GM23248 (cell line): ENCODE measurements around the gene ABL1. TPM values are rescaled to one million over a fixed set of nuclear protein-coding genes. Genes with fewer than 3 reads are reported as not detected.
A peak's percentile ranks its signal among the peaks of the same experiment; 100 is the strongest.
"Not testable (repeated sequence)": the region's sequence is repeated elsewhere in the genome, so short reads cannot be mapped to it uniquely, and the experiment has no call there.

Source experiments
- DNase-seq: peaks from one replicate; pipeline ENCODE4 v3.0.0-alpha.2; 2015
- H2AFZ ChIP-seq: fragments of 200-600 bp; sonication (generic); 2 replicates; pipeline ENCODE4 v1.6.1; 2016; ENCODE audit warnings: antibody characterized with exemption
- H3F3A ChIP-seq: fragments of 200-600 bp; sonication (generic); 2 replicates; pipeline ENCODE4 v1.6.1; 2016; ENCODE audit warnings: mild to moderate bottlenecking, antibody characterized with exemption, mixed run types; ENCODE audit not compliant: insufficient read depth
- H3K27ac ChIP-seq: fragments of 200-600 bp; sonication (generic); 2 replicates; pipeline ENCODE4 v1.5.1; 2016; ENCODE audit warnings: mild to moderate bottlenecking
- H3K27me3 ChIP-seq: fragments of 200-600 bp; sonication (generic); replicated peaks from 2 replicates; pipeline ENCODE4 v1.6.1; 2016; ENCODE audit warnings: mild to moderate bottlenecking; ENCODE audit not compliant: insufficient read depth
- H3K36me3 ChIP-seq: fragments of 200-600 bp; sonication (generic); 2 replicates; pipeline ENCODE4 v1.6.1; 2016; ENCODE audit warnings: low read depth, mild to moderate bottlenecking
- H3K4me1 ChIP-seq: fragments of 200-600 bp; sonication (generic); 2 replicates; pipeline ENCODE4 v1.6.1; 2016; ENCODE audit warnings: mild to moderate bottlenecking; ENCODE audit not compliant: insufficient read depth
- H3K4me2 ChIP-seq: fragments of 200-600 bp; sonication (generic); one replicate; pipeline ENCODE4 v1.6.1; 2016; ENCODE audit warnings: mild to moderate bottlenecking; ENCODE audit not compliant: unreplicated experiment
- H3K4me3 ChIP-seq: fragments of 200-600 bp; sonication (generic); 2 replicates; pipeline ENCODE4 v1.5.1; 2016; ENCODE audit warnings: mild to moderate bottlenecking
- H3K79me2 ChIP-seq: fragments of 200-600 bp; sonication (generic); 2 replicates; pipeline ENCODE4 v1.6.1; 2016; ENCODE audit warnings: mild to moderate bottlenecking; ENCODE audit not compliant: insufficient read depth
- H3K9ac ChIP-seq: fragments of 200-600 bp; sonication (generic); 2 replicates; pipeline ENCODE4 v1.6.1; 2016; ENCODE audit warnings: mild to moderate bottlenecking
- H3K9me2 ChIP-seq: fragments of 200-600 bp; sonication (generic); 2 replicates; pipeline ENCODE4 v1.6.1; 2016; ENCODE audit warnings: mixed run types, mild to moderate bottlenecking, moderate library complexity; ENCODE audit not compliant: insufficient read depth
- H3K9me3 ChIP-seq: fragments of 200-600 bp; sonication (generic); one replicate; pipeline ENCODE4 v1.6.1; 2017; ENCODE audit warnings: low read depth
- H4K20me1 ChIP-seq: fragments of 200-600 bp; sonication (generic); 2 replicates; pipeline ENCODE4 v1.6.0; 2016; ENCODE audit not compliant: insufficient read depth
- EZH2 ChIP-seq: fragments of 200-600 bp; sonication (generic); IDR thresholded peaks from 2 replicates; pipeline ENCODE4 v1.6.1; 2018; ENCODE audit warnings: antibody characterized with exemption, mild to moderate bottlenecking; ENCODE audit not compliant: insufficient read depth, poor library complexity, severe bottlenecking
- EZH2phosphoT487 ChIP-seq: fragments of 200-600 bp; sonication (generic); IDR thresholded peaks from 2 replicates; pipeline ENCODE4 v1.6.1; 2018; ENCODE audit warnings: antibody characterized with exemption, moderate library complexity, mild to moderate bottlenecking, low read depth; ENCODE audit not compliant: insufficient read depth
- WGBS, 2 experiments: methylation state at CpG; one replicate each; pipeline ENCODE4 v1.1.6; 2015 to 2017; ENCODE audit warnings: low lambda C conversion rate in 2 of 2, low coverage in 1 of 2; ENCODE audit errors: missing lambda C conversion rate in 2 of 2; 5-methylcytosine and 5-hydroxymethylcytosine counted together
- in situ Hi-C: fragments of 300-500 bp; cut with MboI; formaldehyde crosslinking; loops from 2 replicates; pipeline ENCODE4 v1.15.0; 2020
- polyA plus RNA-seq: library from polyadenylated mRNA; unstranded; fragments of >200 nt; fragmentation: Nextera tagmentation; extraction: Ambion mirVana; gene quantifications from 2 replicates; pipeline ENCODE4 v1.2.1, GENCODE V29; 2016
- total RNA-seq: library from RNA; depleted of rRNA; stranded (reverse); fragments of >200 nt; shearing (Covaris generic); gene quantifications from 2 replicates; pipeline ENCODE4 v1.2.3, GENCODE V29; 2014

The ABL1 gene
- total and polyA plus RNA-seq, 2 experiments from 2014 or later = 22.9 to 66.1 TPM

DNA sequence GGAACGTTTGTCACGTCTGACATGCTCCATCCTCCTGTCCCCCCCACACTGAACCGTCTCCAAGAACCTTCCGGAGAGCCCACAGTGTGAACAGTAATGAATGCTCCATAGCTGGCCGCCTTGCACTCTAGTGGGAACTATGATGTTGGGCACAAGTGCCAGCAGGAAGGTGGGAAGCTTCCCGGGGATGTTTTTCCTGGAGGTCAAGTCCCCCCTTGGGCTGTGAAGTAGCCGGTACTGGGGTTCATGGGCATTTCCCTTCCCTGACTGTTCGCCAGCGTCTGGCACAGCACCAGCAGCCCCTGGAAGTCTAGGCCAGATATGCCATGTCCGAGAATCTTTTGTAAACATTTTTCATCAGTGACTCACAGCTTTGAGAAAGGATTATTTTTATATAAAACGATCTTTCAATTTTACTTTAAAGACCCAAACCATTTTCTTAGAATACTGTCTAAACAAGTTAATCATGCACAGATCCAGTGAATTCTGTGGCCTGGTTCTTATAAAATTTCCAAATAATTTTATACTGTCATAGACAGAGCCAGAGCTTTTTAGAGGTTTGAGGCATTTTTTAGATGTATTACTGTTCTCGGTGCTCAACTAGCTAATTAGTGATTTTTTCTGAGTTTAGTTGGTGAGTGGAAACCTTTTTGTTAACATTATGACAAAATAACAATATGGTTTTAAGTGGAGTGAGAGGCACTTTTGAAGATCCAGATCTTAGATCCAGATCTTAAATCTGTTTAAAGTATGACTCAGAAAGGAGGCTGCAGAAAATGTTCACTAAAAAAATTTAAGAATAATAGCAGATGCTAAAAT lies 11.6 kb downstream of the ABL1 start:
- Histone ChIP-seq H3K9me3 (no peaks in the 10 kb centered on the region), H2AFZ (no peak overlapping the region), H3K9me2 (no peaks in the 10 kb centered on the region), H3K79me2 (peaks cover 74% of the 10 kb centered on the region), H3K27me3 (no peaks in the 10 kb centered on the region), H3K4me1 (peaks cover 70% of the 10 kb centered on the region), H3K27ac (peak overlapping the region; percentile 96), H3K4me2 (peak overlapping the region; percentile 84), H4K20me1 (no peaks in the 10 kb centered on the region), H3F3A (peaks cover 84% of the 10 kb centered on the region), H3K36me3 (no peaks in the 10 kb centered on the region), H3K4me3 (peak overlapping the region; percentile 61), H3K9ac (peak overlapping the region; percentile 79)
- TF ChIP-seq EZH2phosphoT487 (no peak), EZH2 (no peak)
- 1% methylated on average over 12 of the region's 12 CpGs for WGBS, 2 experiments
- peak; percentile 79 for DNase-seq
- in situ Hi-C loops = no loop called here

DNA sequence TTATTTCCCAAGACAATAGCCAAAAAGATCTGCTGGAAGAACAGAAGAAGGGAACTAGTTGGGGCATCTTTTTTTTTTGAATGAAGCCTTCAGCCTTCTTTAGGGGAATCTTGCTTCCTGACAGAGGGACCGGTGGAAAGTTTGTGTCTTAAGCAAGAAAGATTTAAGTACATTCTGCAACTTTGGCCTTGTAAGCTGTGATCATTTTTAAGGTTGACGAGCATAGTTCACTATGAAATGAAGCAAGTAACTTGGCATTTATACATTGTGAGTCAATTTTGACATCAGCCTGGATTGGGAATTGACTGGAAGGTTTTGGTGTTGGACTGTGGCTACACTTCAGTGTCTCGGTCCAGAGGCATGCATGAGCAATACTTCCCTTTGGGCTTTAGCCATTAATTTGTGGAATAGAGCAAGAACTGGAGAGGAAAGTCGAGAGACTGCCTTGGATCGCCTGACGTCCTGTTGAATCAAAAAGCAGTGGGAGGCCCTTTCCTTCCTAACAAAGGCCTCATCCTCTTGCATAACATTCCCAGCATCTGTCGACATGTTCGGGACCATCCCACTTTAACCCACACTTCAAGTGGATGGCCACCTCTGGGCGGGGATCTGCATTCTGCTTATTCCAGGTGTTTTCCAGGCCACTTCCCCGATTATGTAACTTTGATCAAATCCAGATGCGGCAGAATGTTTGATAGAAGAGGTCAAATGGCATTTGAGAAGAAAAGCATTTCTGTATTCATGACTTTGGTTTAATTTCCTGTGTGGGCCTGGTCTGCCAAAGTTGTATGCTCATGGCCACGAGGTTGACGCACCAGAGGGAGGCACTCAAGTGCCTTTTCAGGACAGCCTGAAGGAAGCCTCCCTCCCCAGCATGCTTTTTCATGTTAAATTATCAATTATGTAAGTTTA lies 12.5 kb downstream of the ABL1 start:
- Histone ChIP-seq H3K27me3 (no peaks in the 10 kb centered on the region), H3K36me3 (no peaks in the 10 kb centered on the region), H3K4me2 (peak overlapping the region; percentile 84), H3K4me3 (peak overlapping the region; percentile 61), H3K9me3 (no peaks in the 10 kb centered on the region), H3K4me1 (peaks cover 65% of the 10 kb centered on the region), H3K9me2 (no peaks in the 10 kb centered on the region), H4K20me1 (no peaks in the 10 kb centered on the region), H3K27ac (peak overlapping the region; percentile 96), H3F3A (peaks cover 87% of the 10 kb centered on the region), H3K79me2 (peaks cover 74% of the 10 kb centered on the region), H3K9ac (peak overlapping the region; percentile 79), H2AFZ (no peak overlapping the region)
- WGBS, 2 experiments = 1% methylated on average over 13 of the region's 13 CpGs
- in situ Hi-C loops = no loop called here
- DNase-seq = peak; percentile 99
- TF ChIP-seq EZH2phosphoT487 (no peak), EZH2 (no peak)

DNA sequence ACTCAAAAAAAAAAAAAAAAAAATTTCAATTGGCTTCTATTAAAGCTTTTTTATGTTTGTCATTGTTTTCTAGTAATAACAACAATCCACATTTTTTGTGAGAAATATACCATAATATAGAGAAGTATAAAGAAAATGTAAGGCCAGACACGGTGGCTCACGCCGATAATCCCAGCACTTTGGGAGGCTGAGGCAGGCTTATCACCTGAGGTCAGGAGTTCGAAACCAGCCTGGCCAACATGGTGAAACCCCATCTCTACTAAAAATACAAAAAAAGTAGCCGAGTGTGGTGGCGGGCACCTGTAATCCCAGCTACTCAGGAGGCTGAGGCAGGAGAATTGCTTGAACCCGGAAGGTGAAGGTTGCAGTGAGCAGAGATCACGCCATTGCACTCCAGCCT lies 13.5 kb downstream of the ABL1 start:
- peak overlapping the region; percentile 36 for H3K4me3 ChIP-seq
- H3K27me3 ChIP-seq, H2AFZ ChIP-seq, H3K36me3 ChIP-seq, H3K9me3 ChIP-seq, H3K9me2 ChIP-seq, DNase-seq, in situ Hi-C loops, H4K20me1 ChIP-seq: not testable (repeated sequence)
- peak overlapping the region; percentile 69 for H3K9ac ChIP-seq
- H3K79me2 ChIP-seq = peaks cover 74% of the 10 kb centered on the region
- H3F3A ChIP-seq = peaks cover 88% of the 10 kb centered on the region
- H3K4me1 ChIP-seq = peaks cover 57% of the 10 kb centered on the region
- H3K4me2 ChIP-seq = peak overlapping the region; percentile 61
- H3K27ac ChIP-seq = peak overlapping the region; percentile 96
- 88 to 90% methylated on average over 8 of the region's 8 CpGs for WGBS, 2 experiments

DNA sequence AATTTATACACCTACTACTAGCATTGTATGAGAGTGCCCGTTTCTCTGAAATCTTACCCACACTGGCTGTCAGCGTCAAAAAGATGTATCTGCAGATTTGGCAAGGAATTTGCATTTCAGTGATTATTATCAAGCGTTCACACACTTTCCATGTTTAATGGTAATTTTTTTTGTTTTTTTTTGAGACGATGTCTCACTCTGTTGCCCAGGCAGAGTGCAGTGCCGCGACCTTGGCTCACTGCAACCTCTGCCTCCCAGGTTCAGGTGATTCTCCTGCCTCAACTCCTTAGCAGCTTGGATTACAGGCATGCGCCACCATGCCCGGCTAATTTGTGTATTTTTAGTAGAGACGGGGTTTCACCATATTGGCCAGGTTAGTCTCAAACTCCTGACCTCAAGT lies 14.3 kb downstream of the ABL1 start:
- TF ChIP-seq EZH2 = no peak
- no peak for TF ChIP-seq EZH2phosphoT487
- Histone ChIP-seq H3F3A (peaks cover 87% of the 10 kb centered on the region), H3K4me3 (no peak overlapping the region), H4K20me1 (no peaks in the 10 kb centered on the region), H3K27me3 (no peaks in the 10 kb centered on the region), H2AFZ (no peak overlapping the region), H3K27ac (peak overlapping the region; percentile 96), H3K4me2 (no peak overlapping the region), H3K4me1 (peaks cover 49% of the 10 kb centered on the region), H3K9me3 (no peaks in the 10 kb centered on the region), H3K9ac (no peak overlapping the region), H3K36me3 (peaks cover 4% of the 10 kb centered on the region), H3K9me2 (no peaks in the 10 kb centered on the region), H3K79me2 (peaks cover 74% of the 10 kb centered on the region)
- 69 to 73% methylated on average over 9 of the region's 9 CpGs for WGBS, 2 experiments
- in situ Hi-C loops = no loop called here
- no peak for DNase-seq
